ENCODE measurements around the gene ST3GAL3.

DNA sequence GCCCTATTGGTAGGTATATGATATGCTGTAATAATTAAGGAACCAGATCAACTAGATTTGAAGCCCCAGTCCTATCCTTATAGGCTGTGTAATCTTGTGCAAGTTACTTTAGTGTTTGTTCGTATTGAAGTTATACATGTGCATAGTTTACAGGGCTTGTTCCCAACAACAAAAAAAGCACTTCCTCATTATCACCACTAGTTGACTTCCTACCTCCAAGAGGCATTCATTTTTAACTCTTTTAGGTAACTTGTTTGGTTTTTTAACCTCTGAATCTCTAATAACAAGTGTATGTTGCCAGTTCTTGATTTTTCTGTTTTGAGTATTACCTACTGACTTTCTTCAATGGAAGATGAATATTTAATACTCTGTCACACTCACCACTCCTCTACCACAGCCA lies 71.9 kb downstream of the ST3GAL3 start:
- no peak for TF ChIP-seq MYC (IDR thresholded peaks at IDR 0.05; ENCODE audit: insufficient read depth, insufficient read length, insufficient replicate concordance, low read length, severe bottlenecking)
- TF ChIP-seq CTCF (IDR thresholded peaks at IDR 0.05 in 2 of 3, conservative IDR thresholded peaks at IDR 0.05 in 1 of 3; ENCODE audit: control insufficient read depth in 2 of 3, extremely low read depth in 1 of 3, insufficient read depth in 1 of 3, low read depth in 3 of 3, low read length in 3 of 3) = no peak
- no peak for TF ChIP-seq POLR2A (IDR thresholded peaks at IDR 0.05; ENCODE audit: low read depth, low read length)
- no peak for TF ChIP-seq SMAD1 (IDR thresholded peaks at IDR 0.05; ENCODE audit: low read depth, partially characterized antibody)
- TF ChIP-seq, protein P1, sequence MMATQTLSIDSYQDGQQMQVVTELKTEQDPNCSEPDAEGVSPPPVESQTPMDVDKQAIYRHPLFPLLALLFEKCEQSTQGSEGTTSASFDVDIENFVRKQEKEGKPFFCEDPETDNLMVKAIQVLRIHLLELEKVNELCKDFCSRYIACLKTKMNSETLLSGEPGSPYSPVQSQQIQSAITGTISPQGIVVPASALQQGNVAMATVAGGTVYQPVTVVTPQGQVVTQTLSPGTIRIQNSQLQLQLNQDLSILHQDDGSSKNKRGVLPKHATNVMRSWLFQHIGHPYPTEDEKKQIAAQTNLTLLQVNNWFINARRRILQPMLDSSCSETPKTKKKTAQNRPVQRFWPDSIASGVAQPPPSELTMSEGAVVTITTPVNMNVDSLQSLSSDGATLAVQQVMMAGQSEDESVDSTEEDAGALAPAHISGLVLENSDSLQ (IDR thresholded peaks at IDR 0.05) = no peak
- TF ChIP-seq FOXM1 (IDR thresholded peaks at IDR 0.05; ENCODE audit: low read depth, low read length) = no peak
- TF ChIP-seq, protein P2, sequence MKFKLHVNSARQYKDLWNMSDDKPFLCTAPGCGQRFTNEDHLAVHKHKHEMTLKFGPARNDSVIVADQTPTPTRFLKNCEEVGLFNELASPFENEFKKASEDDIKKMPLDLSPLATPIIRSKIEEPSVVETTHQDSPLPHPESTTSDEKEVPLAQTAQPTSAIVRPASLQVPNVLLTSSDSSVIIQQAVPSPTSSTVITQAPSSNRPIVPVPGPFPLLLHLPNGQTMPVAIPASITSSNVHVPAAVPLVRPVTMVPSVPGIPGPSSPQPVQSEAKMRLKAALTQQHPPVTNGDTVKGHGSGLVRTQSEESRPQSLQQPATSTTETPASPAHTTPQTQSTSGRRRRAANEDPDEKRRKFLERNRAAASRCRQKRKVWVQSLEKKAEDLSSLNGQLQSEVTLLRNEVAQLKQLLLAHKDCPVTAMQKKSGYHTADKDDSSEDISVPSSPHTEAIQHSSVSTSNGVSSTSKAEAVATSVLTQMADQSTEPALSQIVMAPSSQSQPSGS (IDR thresholded peaks at IDR 0.05; ENCODE audit: low read length) = no peak
- TF ChIP-seq, protein P3, sequence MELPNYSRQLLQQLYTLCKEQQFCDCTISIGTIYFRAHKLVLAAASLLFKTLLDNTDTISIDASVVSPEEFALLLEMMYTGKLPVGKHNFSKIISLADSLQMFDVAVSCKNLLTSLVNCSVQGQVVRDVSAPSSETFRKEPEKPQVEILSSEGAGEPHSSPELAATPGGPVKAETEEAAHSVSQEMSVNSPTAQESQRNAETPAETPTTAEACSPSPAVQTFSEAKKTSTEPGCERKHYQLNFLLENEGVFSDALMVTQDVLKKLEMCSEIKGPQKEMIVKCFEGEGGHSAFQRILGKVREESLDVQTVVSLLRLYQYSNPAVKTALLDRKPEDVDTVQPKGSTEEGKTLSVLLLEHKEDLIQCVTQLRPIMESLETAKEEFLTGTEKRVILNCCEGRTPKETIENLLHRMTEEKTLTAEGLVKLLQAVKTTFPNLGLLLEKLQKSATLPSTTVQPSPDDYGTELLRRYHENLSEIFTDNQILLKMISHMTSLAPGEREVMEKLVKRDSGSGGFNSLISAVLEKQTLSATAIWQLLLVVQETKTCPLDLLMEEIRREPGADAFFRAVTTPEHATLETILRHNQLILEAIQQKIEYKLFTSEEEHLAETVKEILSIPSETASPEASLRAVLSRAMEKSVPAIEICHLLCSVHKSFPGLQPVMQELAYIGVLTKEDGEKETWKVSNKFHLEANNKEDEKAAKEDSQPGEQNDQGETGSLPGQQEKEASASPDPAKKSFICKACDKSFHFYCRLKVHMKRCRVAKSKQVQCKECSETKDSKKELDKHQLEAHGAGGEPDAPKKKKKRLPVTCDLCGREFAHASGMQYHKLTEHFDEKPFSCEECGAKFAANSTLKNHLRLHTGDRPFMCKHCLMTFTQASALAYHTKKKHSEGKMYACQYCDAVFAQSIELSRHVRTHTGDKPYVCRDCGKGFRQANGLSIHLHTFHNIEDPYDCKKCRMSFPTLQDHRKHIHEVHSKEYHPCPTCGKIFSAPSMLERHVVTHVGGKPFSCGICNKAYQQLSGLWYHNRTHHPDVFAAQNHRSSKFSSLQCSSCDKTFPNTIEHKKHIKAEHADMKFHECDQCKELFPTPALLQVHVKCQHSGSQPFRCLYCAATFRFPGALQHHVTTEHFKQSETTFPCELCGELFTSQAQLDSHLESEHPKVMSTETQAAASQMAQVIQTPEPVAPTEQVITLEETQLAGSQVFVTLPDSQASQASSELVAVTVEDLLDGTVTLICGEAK (IDR thresholded peaks at IDR 0.05; ENCODE audit: borderline replicate concordance) = no peak
- no peak for TF ChIP-seq TAF1 (IDR thresholded peaks at IDR 0.05; ENCODE audit: borderline replicate concordance, low read depth, low read length)
- TF ChIP-seq KDM1A (IDR thresholded peaks at IDR 0.05; ENCODE audit: borderline replicate concordance) = no peak
- TF ChIP-seq RAD21 (IDR thresholded peaks at IDR 0.05; ENCODE audit: insufficient read depth, low read depth, low read length) = no peak
- no peak for TF ChIP-seq SMC3 (IDR thresholded peaks at IDR 0.05; ENCODE audit: borderline replicate concordance, low read length)
- TF ChIP-seq POU2F2 (IDR thresholded peaks at IDR 0.05; ENCODE audit: borderline replicate concordance, low read depth, low read length) = no peak

Measured in GM12878 (cell line).